Loucy (cell line): ENCODE results near the gene MAP4K1.
"Not testable (repeated sequence)": the region's sequence is repeated elsewhere in the genome, so short reads cannot be mapped to it uniquely, and the experiment has no call there.

ENCODE experiments used
- H2AFZ ChIP-seq: fragments of 200-600 bp; sonication (generic); 2 replicates; pipeline ENCODE4 v1.6.0; 2016; ENCODE audit warnings: antibody characterized with exemption, mild to moderate bottlenecking, low read length, moderate library complexity
- H3F3A ChIP-seq: fragments of 200-600 bp; 2 replicates; pipeline ENCODE4 v1.6.0; 2016; ENCODE audit warnings: antibody characterized with exemption, low read depth, mild to moderate bottlenecking
- H3K27me3 ChIP-seq: fragments of 200-600 bp; sonication (generic); 2 replicates; pipeline ENCODE4 v1.6.1; 2014; ENCODE audit warnings: low read length, mild to moderate bottlenecking; ENCODE audit not compliant: insufficient read depth, poor library complexity, severe bottlenecking
- H3K36me3 ChIP-seq: fragments of 200-600 bp; sonication (generic); 2 replicates; pipeline ENCODE4 v1.6.1; 2016; ENCODE audit warnings: low read length; ENCODE audit not compliant: insufficient read depth
- H3K4me1 ChIP-seq: fragments of 200-600 bp; sonication (generic); 2 replicates; pipeline ENCODE4 v1.5.1; 2014; ENCODE audit warnings: low read length, mild to moderate bottlenecking; ENCODE audit not compliant: insufficient read depth, poor library complexity, severe bottlenecking
- H3K4me2 ChIP-seq: fragments of 200-600 bp; sonication (generic); 2 replicates; pipeline ENCODE4 v1.6.0; 2014; ENCODE audit warnings: antibody characterized with exemption, low read length, low read depth, mild to moderate bottlenecking; ENCODE audit not compliant: poor library complexity, severe bottlenecking
- H3K4me3 ChIP-seq: fragments of 200-600 bp; sonication (generic); 2 replicates; pipeline ENCODE4 v1.5.1; 2014; ENCODE audit warnings: low read length, mild to moderate bottlenecking, mixed read lengths; ENCODE audit not compliant: poor library complexity, severe bottlenecking
- H3K79me2 ChIP-seq: fragments of 200-600 bp; sonication (generic); 2 replicates; pipeline ENCODE4 v1.6.1; 2014; ENCODE audit warnings: low read length; ENCODE audit not compliant: insufficient read depth
- H3K9ac ChIP-seq: fragments of 200-600 bp; sonication (generic); 2 replicates; pipeline ENCODE4 v1.6.0; 2014; ENCODE audit warnings: mild to moderate bottlenecking, low read depth, low read length, moderate library complexity; ENCODE audit not compliant: poor library complexity, severe bottlenecking
- H3K9me2 ChIP-seq: fragments of 200-600 bp; sonication (generic); replicated peaks from 2 replicates; pipeline ENCODE4 v1.6.1; 2016; ENCODE audit warnings: low read depth, low read length, mixed read lengths
- H3K9me3 ChIP-seq: fragments of 200-600 bp; sonication (generic); 2 replicates; pipeline ENCODE4 v1.6.1; 2014; ENCODE audit warnings: mild to moderate bottlenecking, antibody characterized with exemption, low read length, low read depth; ENCODE audit not compliant: insufficient read depth
- H4K20me1 ChIP-seq: fragments of 200-600 bp; sonication (generic); 2 replicates; pipeline ENCODE4 v1.6.0; 2014; ENCODE audit warnings: antibody characterized with exemption, low read length, mild to moderate bottlenecking; ENCODE audit not compliant: insufficient read depth, poor library complexity, severe bottlenecking
- CTCF ChIP-seq: fragments of 200-600 bp; sonication (generic); conservative IDR thresholded peaks from 2 replicates; pipeline ENCODE4 v1.5.1; 2014; ENCODE audit warnings: mild to moderate bottlenecking, antibody characterized with exemption, low read length
- EZH2phosphoT487 ChIP-seq: fragments of 200-600 bp; IDR thresholded peaks from 2 replicates; pipeline ENCODE4 v1.6.1; 2018; ENCODE audit warnings: antibody characterized with exemption, mild to moderate bottlenecking, moderate library complexity, borderline replicate concordance

Gene MAP4K1

GRCh38 chr19:38559428-38560401 lies 58.0 kb downstream of the MAP4K1 start:
- Histone ChIP-seq H3K36me3 (no peaks in the 10 kb centered on the region), H3K4me1 (no peaks in the 10 kb centered on the region), H3F3A (no peaks in the 10 kb centered on the region), H3K4me3 (no peak overlapping the region), H2AFZ (no peak overlapping the region), H4K20me1 (no peaks in the 10 kb centered on the region), H3K27me3 (no peaks in the 10 kb centered on the region), H3K9me2 (no peaks in the 10 kb centered on the region), H3K9me3 (no peaks in the 10 kb centered on the region), H3K9ac (no peak overlapping the region), H3K79me2 (no peaks in the 10 kb centered on the region), H3K4me2 (no peak overlapping the region)
- TF ChIP-seq EZH2phosphoT487 (no peak), CTCF (no peak)

DNA sequence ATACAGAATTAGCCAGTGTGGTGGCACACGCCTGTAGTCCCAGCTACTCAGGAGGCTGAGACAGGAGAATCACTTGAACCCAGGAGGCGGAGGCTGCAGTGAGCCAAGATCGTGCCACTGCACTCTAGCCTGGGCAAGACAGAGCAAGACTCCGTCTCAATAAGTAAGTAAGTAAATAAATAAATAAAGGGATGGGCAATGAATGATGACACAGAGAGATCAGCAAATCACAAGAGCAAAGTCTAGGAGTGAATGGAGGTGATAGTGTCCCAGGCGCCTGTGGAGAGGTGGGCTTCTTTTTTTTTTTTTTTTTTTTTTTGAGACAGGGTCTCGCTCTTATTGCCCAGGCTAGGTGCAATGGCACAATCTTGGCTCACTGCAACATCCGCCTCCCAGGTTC lies 58.8 kb downstream of the MAP4K1 start:
- H3K4me3 ChIP-seq, result not testable (repeated sequence)

GRCh38 chr19:38557205-38557799 lies 60.5 kb downstream of the MAP4K1 start:
- Histone ChIP-seq H3K4me2 (no peak overlapping the region), H3K9ac (no peak overlapping the region), H3K36me3 (no peaks in the 10 kb centered on the region), H3K9me3 (no peaks in the 10 kb centered on the region), H3K4me3 (no peak overlapping the region), H3K9me2 (no peaks in the 10 kb centered on the region), H4K20me1 (no peaks in the 10 kb centered on the region), H3K27me3 (no peaks in the 10 kb centered on the region), H2AFZ (no peak overlapping the region; the same call in 1 of the 2 replicates), H3F3A (no peaks in the 10 kb centered on the region), H3K4me1 (no peaks in the 10 kb centered on the region), H3K79me2 (no peaks in the 10 kb centered on the region)
- no peak for TF ChIP-seq EZH2phosphoT487

More for the DNA sequence above, 58.8 kb downstream of the MAP4K1 start:
- H3K79me2 ChIP-seq, H3K9me3 ChIP-seq, H3K9ac ChIP-seq, H2AFZ ChIP-seq, H3K4me1 ChIP-seq, H3K36me3 ChIP-seq, H3K27me3 ChIP-seq, H3K4me2 ChIP-seq, H3K9me2 ChIP-seq, H3F3A ChIP-seq, H4K20me1 ChIP-seq: not testable (repeated sequence)

DNA sequence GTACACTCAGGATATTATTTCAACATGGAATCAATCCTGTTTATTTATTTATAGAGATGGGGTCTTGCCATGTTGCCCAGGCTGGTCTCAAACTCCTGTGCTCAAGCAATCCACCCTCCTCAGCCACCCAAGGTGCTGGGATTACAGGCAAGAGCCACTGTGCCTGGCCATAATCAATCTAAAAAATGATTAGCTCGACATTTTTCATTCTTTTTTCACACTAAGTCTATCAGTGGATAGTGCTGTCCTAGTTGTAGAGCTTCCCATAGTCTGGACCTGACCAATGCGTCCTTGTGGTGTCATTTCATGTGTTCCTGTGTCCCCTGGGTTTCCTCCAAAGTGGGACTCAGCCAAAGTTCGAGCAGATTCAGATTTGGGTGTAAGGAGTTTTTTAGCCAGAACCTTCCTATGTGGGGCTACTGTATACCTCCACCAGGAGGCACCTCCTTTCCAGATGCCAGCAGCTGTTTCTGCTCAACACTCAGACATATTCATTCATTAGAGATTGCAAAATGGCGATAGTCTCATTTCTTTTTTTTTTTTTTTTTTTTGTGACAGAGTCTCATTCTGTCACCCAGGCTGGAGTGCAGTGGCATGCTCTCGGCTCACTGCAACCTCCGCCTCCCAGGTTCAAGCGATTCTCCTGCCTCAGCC lies 61.1 kb downstream of the MAP4K1 start:
- H3F3A ChIP-seq, result no peaks in the 10 kb centered on the region
- TF ChIP-seq EZH2phosphoT487, result no peak
- TF ChIP-seq CTCF, result peak; percentile 32
- no peak overlapping the region for H2AFZ ChIP-seq
- H3K4me2 ChIP-seq, result no peak overlapping the region
- no peaks in the 10 kb centered on the region for H3K27me3 ChIP-seq
- no peaks in the 10 kb centered on the region for H3K36me3 ChIP-seq
- H4K20me1 ChIP-seq, result no peaks in the 10 kb centered on the region
- no peaks in the 10 kb centered on the region for H3K4me1 ChIP-seq
- no peak overlapping the region for H3K4me3 ChIP-seq
- H3K9ac ChIP-seq, result no peak overlapping the region
- no peaks in the 10 kb centered on the region for H3K9me2 ChIP-seq
- no peaks in the 10 kb centered on the region for H3K9me3 ChIP-seq
- no peaks in the 10 kb centered on the region for H3K79me2 ChIP-seq
